ENCODE results near the gene HCN1.

DNA sequence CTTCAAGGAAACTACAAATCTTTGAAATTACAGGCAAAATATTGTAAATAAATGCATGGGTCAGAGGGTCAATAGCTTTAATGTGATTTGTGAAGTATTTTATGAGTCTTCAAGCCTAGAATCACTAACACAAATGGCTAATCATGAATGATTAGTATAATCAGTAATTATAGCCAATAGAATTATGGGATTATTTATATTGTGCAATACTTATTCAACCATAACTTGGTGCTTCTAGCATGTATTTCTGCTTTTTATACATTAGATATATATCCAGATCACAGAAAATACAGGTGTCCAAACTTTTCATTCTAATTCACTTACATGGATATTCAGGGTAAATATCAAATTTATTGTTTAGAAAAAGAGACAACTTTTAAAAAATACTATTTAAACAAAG is 12.1 kb downstream of the HCN1 start:
- TF ChIP-seq CTCF (IDR thresholded peaks at IDR 0.05) (no peak), POLR2AphosphoS5 (IDR thresholded peaks at IDR 0.05) (no peak), POLR2A (IDR thresholded peaks at IDR 0.05) (no peak), EP300 (IDR thresholded peaks at IDR 0.05; ENCODE audit: low read depth) (no peak)

All from transverse colon (tissue), 4 donors.